ENCODE measurements around the gene RAB11FIP4.
A peak's percentile ranks its signal among the peaks of the same experiment; 100 is the strongest.

RAB11FIP4 gene

GRCh38 chr17:31487063-31487647 lies 95.7 kb downstream of the RAB11FIP4 start:
- DNase-seq (ENCODE audit: low read depth in 2 of 2) = no peak

- peak; percentile 91 to 97 for DNase-seq (ENCODE audit: low read depth in 2 of 2)
These were observed 96.3 kb downstream of the RAB11FIP4 start for GRCh38 chr17:31487648-31488263.

GRCh38 chr17:31488264-31488981 lies 96.9 kb downstream of the RAB11FIP4 start:
- no peak for DNase-seq (ENCODE audit: low read depth in 2 of 2)

DNA sequence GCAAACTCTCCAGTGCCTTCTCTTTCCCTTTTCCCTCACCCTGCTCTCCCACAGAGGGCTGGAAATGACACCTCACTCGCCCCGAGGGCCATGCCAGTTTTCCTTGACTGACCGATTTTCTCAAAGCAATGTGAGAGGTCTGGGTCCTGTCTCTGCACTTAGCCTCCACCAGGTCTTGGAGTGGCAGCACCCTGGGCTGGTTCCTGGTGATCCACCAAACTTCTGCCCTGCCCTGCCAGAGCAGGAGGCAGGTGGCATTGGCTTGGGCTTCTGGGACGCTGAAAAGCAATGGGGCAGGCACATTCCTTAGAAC lies 97.5 kb downstream of the RAB11FIP4 start:
- no peak for DNase-seq (ENCODE audit: low read depth in 2 of 2)

DNA sequence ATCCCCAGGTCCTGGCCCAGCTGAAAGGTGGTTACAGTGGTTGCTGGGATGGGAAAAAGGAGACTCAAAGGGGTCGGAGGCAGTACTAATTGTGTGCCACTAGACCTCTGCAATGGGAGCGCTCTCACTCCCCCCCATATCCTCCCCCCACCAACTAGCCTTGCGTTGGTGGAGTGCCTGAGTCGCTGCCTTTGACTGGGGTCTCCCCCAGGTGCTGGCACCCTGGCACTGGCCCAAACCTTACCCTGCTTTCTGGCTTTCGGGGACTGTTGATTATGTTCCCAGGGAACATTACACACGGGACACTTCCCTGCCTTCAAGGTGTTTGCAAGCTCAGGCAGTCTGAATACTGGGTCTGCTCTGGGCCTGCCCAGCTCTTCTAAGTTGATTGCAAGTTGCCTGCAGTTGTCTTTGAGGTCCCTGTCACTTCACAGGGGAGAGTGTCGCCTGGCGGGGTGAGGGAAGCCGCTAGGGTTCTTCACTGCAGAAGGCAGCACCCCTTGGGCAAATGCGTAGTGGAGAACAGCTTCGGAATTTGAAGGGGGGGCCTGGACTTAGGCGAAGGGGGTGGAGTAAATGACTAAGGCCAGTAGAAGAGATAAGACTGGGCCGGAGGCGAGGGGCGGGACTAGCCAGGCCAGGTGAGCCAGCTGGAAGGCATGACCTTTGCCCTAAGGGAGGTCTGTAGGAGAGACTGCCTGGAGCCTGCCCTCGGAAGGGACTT lies 98.0 kb downstream of the RAB11FIP4 start:
- no peak for DNase-seq (ENCODE audit: low read depth in 2 of 2)

GRCh38 chr17:31490019-31490650 lies 98.7 kb downstream of the RAB11FIP4 start:
- DNase-seq (ENCODE audit: low read depth in 2 of 2) = no peak

GRCh38 chr17:31490671-31491375 lies 99.3 kb downstream of the RAB11FIP4 start:
- DNase-seq (ENCODE audit: low read depth in 2 of 2) = no peak

DNA sequence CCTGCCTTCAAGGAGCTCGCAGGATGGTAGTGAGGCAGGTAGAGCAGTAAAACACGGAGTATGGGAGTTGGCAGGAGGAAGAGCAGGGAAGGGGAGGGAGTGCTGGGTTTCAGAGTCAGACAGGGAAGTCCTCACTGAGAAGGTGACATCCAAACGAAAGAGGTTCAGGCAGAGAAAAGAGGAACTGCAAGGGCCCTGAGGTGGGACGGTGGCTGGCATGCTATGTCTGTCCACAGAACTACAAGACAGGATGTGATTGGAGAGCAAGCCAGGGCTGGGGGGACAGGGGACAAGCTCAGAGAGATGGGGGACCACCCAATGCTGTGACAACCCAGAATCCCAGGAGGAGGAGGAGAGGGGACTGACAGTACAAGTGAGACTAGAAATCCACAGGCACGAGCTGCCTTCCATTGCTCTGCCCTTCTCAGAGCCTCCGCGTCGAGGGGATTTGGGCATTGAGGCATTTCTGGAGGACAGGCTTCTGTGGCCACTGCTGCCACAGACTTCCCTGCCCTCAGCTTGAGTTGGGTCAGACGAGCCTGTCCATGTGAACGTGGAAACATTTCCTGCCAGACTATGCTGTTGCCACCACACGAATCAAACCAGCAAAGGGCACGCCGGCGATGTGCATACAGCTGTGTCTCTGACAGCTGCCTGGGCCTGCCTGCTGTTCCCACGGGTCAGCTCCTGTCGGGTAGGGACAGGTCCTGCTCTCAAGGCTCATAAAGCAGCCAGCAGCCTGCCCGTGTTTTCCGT lies 100.1 kb downstream of the RAB11FIP4 start:
- DNase-seq (ENCODE audit: low read depth in 2 of 2) = no peak

- no peak for DNase-seq (ENCODE audit: low read depth in 2 of 2)
These were observed 100.7 kb downstream of the RAB11FIP4 start for GRCh38 chr17:31492206-31492605.

DNA sequence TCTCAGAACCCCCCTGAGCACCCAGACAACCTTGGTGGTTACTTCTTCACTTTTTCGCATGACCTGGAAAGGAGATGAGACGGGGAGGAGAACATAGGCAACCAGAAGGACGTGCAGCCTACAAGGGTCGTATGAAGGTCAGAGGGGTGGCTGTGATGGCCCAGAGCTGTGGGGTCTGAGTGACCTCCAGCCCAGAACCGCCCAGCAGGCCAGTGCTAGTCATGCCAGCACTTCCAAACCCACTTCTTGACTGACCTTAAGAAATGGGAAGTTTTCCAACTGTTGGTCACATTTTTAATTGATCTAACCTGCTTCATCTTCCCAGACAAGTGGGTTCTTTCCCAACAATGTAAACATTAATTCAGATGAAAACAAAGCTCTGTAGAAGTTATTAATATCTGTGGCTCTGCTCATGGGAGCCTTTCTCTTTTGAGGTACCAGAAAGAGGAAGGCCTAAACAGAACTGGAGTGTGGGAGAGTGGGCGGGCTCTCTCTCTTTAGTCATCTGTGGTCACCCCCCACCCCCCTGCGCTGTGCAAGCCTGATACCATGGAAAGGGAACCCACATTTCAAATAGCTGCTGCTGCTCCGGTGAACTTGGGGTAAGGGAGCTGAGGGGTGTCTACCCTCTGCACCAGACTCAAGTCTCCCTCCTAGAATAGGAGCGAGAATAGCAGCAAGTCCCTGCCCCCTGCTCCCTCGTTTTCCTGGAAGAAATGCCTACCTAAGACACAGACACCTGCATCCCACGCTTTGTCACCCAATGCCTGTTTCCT lies 101.6 kb downstream of the RAB11FIP4 start:
- DNase-seq (ENCODE audit: low read depth in 2 of 2) = peak; percentile 64 to 72

DNA sequence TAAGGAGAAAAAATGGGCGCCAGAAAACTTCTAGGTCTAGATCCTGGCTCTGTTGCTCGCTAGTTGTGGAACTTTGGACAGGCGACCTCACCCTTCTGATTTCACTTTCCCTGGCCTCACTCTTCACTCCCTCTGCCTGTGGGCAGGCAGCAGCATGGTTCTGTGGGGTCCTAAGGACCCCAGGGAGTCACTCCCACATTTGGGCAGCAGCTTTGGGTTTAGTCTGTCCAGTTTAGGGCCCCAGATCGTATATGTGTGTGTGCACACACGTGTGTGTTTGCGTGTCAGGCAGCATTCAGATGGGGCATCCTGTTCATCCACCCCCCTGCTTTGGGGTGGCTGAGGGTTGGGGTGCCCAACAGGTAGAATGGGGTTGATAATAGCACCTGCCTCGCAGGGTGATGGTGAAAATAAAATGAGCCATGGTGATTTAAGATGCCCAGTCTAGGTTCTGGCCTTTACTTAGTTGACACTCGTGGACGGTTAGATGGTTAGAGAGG lies 102.2 kb downstream of the RAB11FIP4 start:
- DNase-seq (ENCODE audit: low read depth in 2 of 2) = no peak

- DNase-seq (ENCODE audit: low read depth in 2 of 2) = peak in 1 of 2 donors; percentile 51
These were observed 103.0 kb downstream of the RAB11FIP4 start for GRCh38 chr17:31494259-31495021.

DNA sequence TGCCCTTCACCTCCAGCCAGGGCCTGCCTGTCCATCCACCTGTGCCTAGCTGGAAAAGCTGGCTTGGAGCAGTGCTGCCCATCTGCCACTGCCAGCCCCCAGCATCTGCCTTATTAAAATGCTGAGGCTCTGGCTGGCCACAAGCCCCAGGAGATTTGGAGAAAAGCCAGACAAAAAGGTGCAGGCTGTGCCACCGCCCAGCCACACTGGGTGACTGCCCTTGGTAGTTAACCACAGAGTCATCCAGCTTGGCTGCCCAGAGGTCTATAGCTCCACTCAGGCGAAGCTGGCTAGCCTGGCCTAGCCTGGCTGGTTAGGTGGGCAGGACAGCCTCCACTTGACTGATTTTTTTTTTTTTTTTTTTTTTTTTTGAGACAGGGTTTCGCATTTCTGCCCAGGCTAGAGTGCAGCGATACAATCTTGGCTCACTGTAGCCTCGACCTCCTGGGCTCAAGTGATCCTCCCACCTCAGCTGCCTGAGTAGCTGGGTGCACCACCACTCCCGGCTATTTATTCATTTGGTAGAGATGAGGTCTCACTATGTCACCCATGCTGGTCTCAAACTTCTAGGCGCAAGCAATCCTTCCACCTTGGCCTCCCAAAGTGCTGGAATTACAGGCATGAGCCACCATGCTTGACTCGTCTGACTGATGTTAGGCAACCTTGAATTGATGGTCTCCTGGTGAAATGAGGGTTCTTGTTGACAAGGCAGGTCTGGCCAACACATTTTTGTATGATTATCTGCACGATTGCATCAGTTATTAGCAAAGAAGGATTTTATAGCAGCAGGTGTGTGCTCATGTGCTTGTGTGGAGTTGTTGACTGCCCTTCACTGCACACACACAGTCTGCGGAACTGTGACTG lies 103.8 kb downstream of the RAB11FIP4 start:
- DNase-seq (ENCODE audit: low read depth in 2 of 2) = no peak

GRCh38 chr17:31496097-31496496 lies 104.6 kb downstream of the RAB11FIP4 start:
- no peak for DNase-seq (ENCODE audit: low read depth in 2 of 2)

DNA sequence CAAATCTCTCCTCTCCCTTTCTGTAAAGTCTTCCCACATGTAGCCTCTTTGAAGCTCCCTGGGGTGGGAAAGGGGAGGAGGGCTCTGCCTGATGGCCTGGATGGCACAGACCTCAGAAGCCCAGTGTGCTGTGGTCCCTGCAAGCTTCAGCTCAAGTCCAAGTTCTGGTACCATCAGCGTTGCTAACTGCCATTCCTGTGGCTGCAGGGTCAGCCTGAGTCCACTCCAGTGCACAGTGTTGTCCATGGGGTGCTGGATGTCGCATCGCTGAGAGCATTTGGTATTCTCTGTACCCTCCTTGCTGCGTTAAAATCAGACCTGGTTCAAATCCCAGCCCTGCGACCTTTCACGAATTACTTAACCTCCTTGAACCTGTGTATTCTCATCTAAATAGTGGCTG lies 105.1 kb downstream of the RAB11FIP4 start:
- DNase-seq (ENCODE audit: low read depth in 2 of 2) = no peak

DNA sequence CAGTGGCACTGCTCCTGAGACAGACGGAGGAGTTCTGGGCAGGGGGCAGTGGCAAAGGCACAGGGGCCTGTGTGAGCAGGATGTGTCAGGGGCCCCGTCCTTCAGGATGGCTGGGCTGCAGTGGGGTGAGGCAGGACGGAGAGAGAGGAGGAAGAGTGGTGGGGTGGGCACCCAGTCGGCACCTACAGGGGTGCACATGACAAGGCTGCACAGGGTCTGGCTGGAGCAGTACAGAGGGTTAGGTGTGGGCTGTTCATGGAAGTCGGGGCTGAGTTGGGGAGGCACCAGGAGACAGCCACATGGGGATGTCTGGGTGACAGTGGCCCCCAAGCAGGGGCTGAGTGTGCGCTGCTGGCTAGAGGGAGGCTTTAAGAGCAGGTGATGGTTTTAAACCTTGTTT lies 106.0 kb downstream of the RAB11FIP4 start:
- DNase-seq (ENCODE audit: low read depth in 2 of 2) = no peak

GRCh38 chr17:31497994-31498826 lies 106.7 kb downstream of the RAB11FIP4 start:
- DNase-seq (ENCODE audit: low read depth in 2 of 2) = no peak

Measured in stimulated activated CD8-positive, alpha-beta memory T cell treated with anti-CD3 and anti-CD28 coated beads, Interleukin-15, amount 100 ng/mL, for 4 hours (primary cell).